ENCODE results near the gene COL5A2.

Gene COL5A2

GRCh38 chr2:189192766-189193165 lies 13.2 kb upstream of the COL5A2 start:
- ATAC-seq: no peak

GRCh38 chr2:189191766-189192165 lies 12.2 kb upstream of the COL5A2 start:
- Mint-ChIP-seq H3K4me3 (no peak overlapping the region), H3K27ac (no peak overlapping the region), H3K4me1 (no peaks in the 10 kb centered on the region), H3K9me3 (no peaks in the 10 kb centered on the region), H3K36me3 (no peaks in the 10 kb centered on the region), H3K27me3 (no peaks in the 10 kb centered on the region)
- no peak for ATAC-seq

More at GRCh38 chr2:189192766-189193165, 13.2 kb upstream of the COL5A2 start:
- Mint-ChIP-seq H3K27me3 (no peaks in the 10 kb centered on the region), H3K27ac (no peak overlapping the region), H3K4me1 (no peaks in the 10 kb centered on the region), H3K36me3 (no peaks in the 10 kb centered on the region), H3K9me3 (no peaks in the 10 kb centered on the region), H3K4me3 (no peak overlapping the region)

GRCh38 chr2:189190685-189191084 lies 11.1 kb upstream of the COL5A2 start:
- ATAC-seq: no peak
- Mint-ChIP-seq H3K36me3 (no peaks in the 10 kb centered on the region), H3K9me3 (no peaks in the 10 kb centered on the region), H3K27ac (no peak overlapping the region), H3K27me3 (peaks cover under 1% of the 10 kb centered on the region), H3K4me3 (no peak overlapping the region), H3K4me1 (no peaks in the 10 kb centered on the region)

GRCh38 chr2:189188115-189188805 lies 8.7 kb upstream of the COL5A2 start:
- no peak overlapping the region for H3K27ac Mint-ChIP-seq
- H3K4me1 Mint-ChIP-seq: no peaks in the 10 kb centered on the region
- no peak overlapping the region for H3K4me3 Mint-ChIP-seq
- no peaks in the 10 kb centered on the region for H3K9me3 Mint-ChIP-seq
- H3K36me3 Mint-ChIP-seq: no peaks in the 10 kb centered on the region
- H3K27me3 Mint-ChIP-seq: peaks cover 12% of the 10 kb centered on the region
- no peak for ATAC-seq

GRCh38 chr2:189183170-189183569 lies 3.6 kb upstream of the COL5A2 start:
- H3K4me3 Mint-ChIP-seq: no peak overlapping the region
- no peaks in the 10 kb centered on the region for H3K36me3 Mint-ChIP-seq
- no peaks in the 10 kb centered on the region for H3K4me1 Mint-ChIP-seq
- no peaks in the 10 kb centered on the region for H3K9me3 Mint-ChIP-seq
- H3K27ac Mint-ChIP-seq: no peak overlapping the region
- ATAC-seq: no peak
- H3K27me3 Mint-ChIP-seq: peaks cover 32% of the 10 kb centered on the region

- H3K27ac Mint-ChIP-seq: no peak overlapping the region
- no peak for ATAC-seq
- peaks cover 36% of the 10 kb centered on the region for H3K27me3 Mint-ChIP-seq
- H3K36me3 Mint-ChIP-seq: no peaks in the 10 kb centered on the region
- H3K9me3 Mint-ChIP-seq: no peaks in the 10 kb centered on the region
- no peaks in the 10 kb centered on the region for H3K4me1 Mint-ChIP-seq
- H3K4me3 Mint-ChIP-seq: no peak overlapping the region
Observed at GRCh38 chr2:189181706-189182105, 2.1 kb upstream of the COL5A2 start.

- ATAC-seq: no peak
- H3K4me1 Mint-ChIP-seq: no peaks in the 10 kb centered on the region
- H3K4me3 Mint-ChIP-seq: no peak overlapping the region
- no peaks in the 10 kb centered on the region for H3K9me3 Mint-ChIP-seq
- peaks cover 32% of the 10 kb centered on the region for H3K27me3 Mint-ChIP-seq
- H3K27ac Mint-ChIP-seq: no peak overlapping the region
- no peaks in the 10 kb centered on the region for H3K36me3 Mint-ChIP-seq
Observed at GRCh38 chr2:189178726-189179569, 613 bp downstream of the COL5A2 start.

GRCh38 chr2:189178054-189178453 lies 1.5 kb downstream of the COL5A2 start:
- ATAC-seq: no peak
- peaks cover 27% of the 10 kb centered on the region for H3K27me3 Mint-ChIP-seq
- no peaks in the 10 kb centered on the region for H3K4me1 Mint-ChIP-seq
- H3K4me3 Mint-ChIP-seq: no peak overlapping the region
- no peaks in the 10 kb centered on the region for H3K36me3 Mint-ChIP-seq
- no peak overlapping the region for H3K27ac Mint-ChIP-seq
- no peaks in the 10 kb centered on the region for H3K9me3 Mint-ChIP-seq

GRCh38 chr2:189177251-189177840 lies 2.2 kb downstream of the COL5A2 start:
- Mint-ChIP-seq H3K27ac (no peak overlapping the region), H3K27me3 (peaks cover 20% of the 10 kb centered on the region), H3K4me3 (no peak overlapping the region), H3K36me3 (no peaks in the 10 kb centered on the region), H3K4me1 (no peaks in the 10 kb centered on the region), H3K9me3 (no peaks in the 10 kb centered on the region)
- no peak for ATAC-seq

GRCh38 chr2:189176516-189176915 lies 3.0 kb downstream of the COL5A2 start:
- no peak for ATAC-seq
- no peaks in the 10 kb centered on the region for H3K36me3 Mint-ChIP-seq
- H3K4me1 Mint-ChIP-seq: no peaks in the 10 kb centered on the region
- H3K27ac Mint-ChIP-seq: no peak overlapping the region
- H3K4me3 Mint-ChIP-seq: no peak overlapping the region
- no peaks in the 10 kb centered on the region for H3K9me3 Mint-ChIP-seq
- peaks cover 19% of the 10 kb centered on the region for H3K27me3 Mint-ChIP-seq

GRCh38 chr2:189175869-189176433 lies 3.6 kb downstream of the COL5A2 start:
- no peaks in the 10 kb centered on the region for H3K4me1 Mint-ChIP-seq
- no peak for ATAC-seq
- H3K27ac Mint-ChIP-seq: no peak overlapping the region
- no peak overlapping the region for H3K4me3 Mint-ChIP-seq
- H3K36me3 Mint-ChIP-seq: no peaks in the 10 kb centered on the region
- H3K9me3 Mint-ChIP-seq: no peaks in the 10 kb centered on the region
- peaks cover 19% of the 10 kb centered on the region for H3K27me3 Mint-ChIP-seq

GRCh38 chr2:189171956-189172609 lies 7.5 kb downstream of the COL5A2 start:
- Mint-ChIP-seq H3K4me1 (no peaks in the 10 kb centered on the region), H3K4me3 (no peak overlapping the region), H3K27ac (no peak overlapping the region), H3K36me3 (no peaks in the 10 kb centered on the region), H3K9me3 (no peaks in the 10 kb centered on the region), H3K27me3 (peaks cover 9% of the 10 kb centered on the region)
- no peak for ATAC-seq

- Mint-ChIP-seq H3K4me3 (no peak overlapping the region), H3K9me3 (no peaks in the 10 kb centered on the region), H3K4me1 (no peaks in the 10 kb centered on the region), H3K36me3 (no peaks in the 10 kb centered on the region), H3K27ac (no peak overlapping the region), H3K27me3 (no peaks in the 10 kb centered on the region)
- ATAC-seq: no peak
Observed at GRCh38 chr2:189168856-189169499, 10.6 kb downstream of the COL5A2 start.

- no peaks in the 10 kb centered on the region for H3K27me3 Mint-ChIP-seq
- H3K4me1 Mint-ChIP-seq: no peaks in the 10 kb centered on the region
- no peaks in the 10 kb centered on the region for H3K9me3 Mint-ChIP-seq
- no peak overlapping the region for H3K4me3 Mint-ChIP-seq
- no peak for ATAC-seq
- no peaks in the 10 kb centered on the region for H3K36me3 Mint-ChIP-seq
- no peak overlapping the region for H3K27ac Mint-ChIP-seq
Observed at GRCh38 chr2:189165656-189166380, 13.7 kb downstream of the COL5A2 start.

All from stimulated activated memory B cell treated with anti-CD40 and anti-IgM and Interleukin-4, amounts not matched to agents 10 μg/mL and 1 μg/mL and 100 μg/mL, for 72 hours (primary cell).